ENCODE measurements around the gene TRIM38. TPM values are rescaled to one million over a fixed set of nuclear protein-coding genes. Genes with fewer than 3 reads are reported as not detected.

TRIM38 gene
- total RNA-seq, 4 donors from 2014 or later = 9.4 to 14.4 (median 9.9) TPM

- no peak for DNase-seq
- Histone ChIP-seq H3K27ac (no peak overlapping the region), H3K9me3 (no peaks in the 10 kb centered on the region), H3K36me3 (no peaks in the 10 kb centered on the region), H3K27me3 (no peaks in the 10 kb centered on the region), H3K4me3 (no peak overlapping the region), H3K4me1 (no peaks in the 10 kb centered on the region)
- in situ Hi-C loops (cut with MboI; ENCODE audit: low pct_ligation_motif_present in 1 of 4, low pct_unique_long_range_greater_than_20kb in 1 of 4, low sequenced_read_pairs in 3 of 4) = no loop called here
- intact Hi-C loops (cut with DNase I; ENCODE audit: low total_unique reads) = no loop called here
- WGBS, 2 donors (ENCODE audit: low coverage in 1 of 2) = 88 to 97% methylated on average over 2 of the region's 2 CpGs
- TF ChIP-seq POLR2AphosphoS5 (IDR thresholded peaks at IDR 0.05) (no peak), EP300 (IDR thresholded peaks at IDR 0.05; ENCODE audit: low read depth) (no peak), POLR2A (IDR thresholded peaks at IDR 0.05) (no peak), CTCF (IDR thresholded peaks at IDR 0.05) (no peak)
Measured at GRCh38 chr6:25952535-25952934, 10.1 kb upstream of the TRIM38 start.

- no peaks in the 10 kb centered on the region for H3K27me3 ChIP-seq
- no peaks in the 10 kb centered on the region for H3K36me3 ChIP-seq
- no peaks in the 10 kb centered on the region for H3K9me3 ChIP-seq
- no peaks in the 10 kb centered on the region for H3K4me1 ChIP-seq
- in situ Hi-C loops (cut with MboI; ENCODE audit: low pct_ligation_motif_present in 1 of 4, low pct_unique_long_range_greater_than_20kb in 1 of 4, low sequenced_read_pairs in 3 of 4) = no loop called here
- no peak overlapping the region for H3K27ac ChIP-seq
- 70 to 80% methylated on average over 2 to 3 of the region's 3 CpGs for WGBS, 2 donors (ENCODE audit: low coverage in 1 of 2)
- no peak overlapping the region for H3K4me3 ChIP-seq
- intact Hi-C loops (cut with DNase I; ENCODE audit: low total_unique reads) = no loop called here
- DNase-seq = no peak
- no peak for TF ChIP-seq POLR2AphosphoS5 (IDR thresholded peaks at IDR 0.05)
- TF ChIP-seq EP300 (IDR thresholded peaks at IDR 0.05; ENCODE audit: low read depth) = no peak
- TF ChIP-seq CTCF (IDR thresholded peaks at IDR 0.05) = no peak
- TF ChIP-seq POLR2A (IDR thresholded peaks at IDR 0.05) = no peak
Measured at GRCh38 chr6:25953733-25954132, 8.9 kb upstream of the TRIM38 start.

DNA sequence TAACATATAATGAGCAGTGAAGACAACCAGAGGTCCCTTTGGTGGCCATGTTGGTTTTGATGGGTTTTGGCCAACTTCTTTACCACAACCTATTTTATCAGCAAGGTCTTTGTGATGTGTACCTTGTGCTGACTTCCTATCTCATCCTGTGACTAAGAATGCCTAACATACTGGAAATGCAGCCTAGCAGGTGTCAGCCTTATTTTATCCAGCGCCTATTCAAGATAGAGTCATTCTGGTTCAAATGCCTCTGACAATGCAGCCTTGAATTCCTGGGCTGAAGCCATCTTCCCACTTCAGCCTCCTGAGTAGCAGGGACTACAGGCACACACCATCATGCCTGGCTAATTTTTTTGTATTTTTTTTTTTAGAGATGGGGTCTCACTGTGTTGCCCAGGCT, 7.8 kb upstream of the TRIM38 start:
- TF ChIP-seq CTCF (IDR thresholded peaks at IDR 0.05) = no peak
- no peak for TF ChIP-seq POLR2AphosphoS5 (IDR thresholded peaks at IDR 0.05)
- no peak for TF ChIP-seq POLR2A (IDR thresholded peaks at IDR 0.05)
- no peak for TF ChIP-seq EP300 (IDR thresholded peaks at IDR 0.05; ENCODE audit: low read depth)
- no peaks in the 10 kb centered on the region for H3K4me1 ChIP-seq
- in situ Hi-C loops (cut with MboI; ENCODE audit: low pct_ligation_motif_present in 1 of 4, low pct_unique_long_range_greater_than_20kb in 1 of 4, low sequenced_read_pairs in 3 of 4) (no loop called here), intact Hi-C loops (cut with DNase I; ENCODE audit: low total_unique reads) (no loop called here)
- 64% methylated on average over 1 of the region's 1 CpG; no CpG with 5 or more reads in 1 of the 2 donors for WGBS, 2 donors (ENCODE audit: low coverage in 1 of 2)
- no peaks in the 10 kb centered on the region for H3K9me3 ChIP-seq
- no peak overlapping the region for H3K27ac ChIP-seq
- H3K36me3 ChIP-seq = no peaks in the 10 kb centered on the region
- DNase-seq = no peak
- no peak overlapping the region for H3K4me3 ChIP-seq
- H3K27me3 ChIP-seq = no peaks in the 10 kb centered on the region

DNA sequence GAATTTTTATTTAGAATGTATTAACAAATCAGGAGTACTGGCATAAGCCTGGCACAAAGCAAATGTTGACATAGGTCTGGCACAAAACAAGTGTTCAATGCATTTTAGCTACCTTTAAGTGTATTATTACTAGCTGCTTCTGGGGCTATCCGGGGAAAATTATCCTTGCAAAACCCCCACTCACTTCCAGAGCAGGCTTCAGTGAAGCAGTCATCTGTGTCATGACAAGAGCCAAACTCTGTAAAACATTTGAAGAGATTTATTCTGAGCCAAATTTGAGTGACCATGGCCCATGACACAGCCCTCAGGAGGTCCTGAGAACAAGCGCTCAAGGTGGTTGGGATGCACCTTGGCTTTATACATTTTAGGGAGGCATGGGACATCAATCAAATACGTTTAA, 6.4 kb upstream of the TRIM38 start:
- WGBS, 2 donors (ENCODE audit: low coverage in 1 of 2) = 71 to 76% methylated on average over 2 to 3 of the region's 3 CpGs
- H3K9me3 ChIP-seq = no peaks in the 10 kb centered on the region
- DNase-seq = no peak
- in situ Hi-C loops (cut with MboI; ENCODE audit: low pct_ligation_motif_present in 1 of 4, low pct_unique_long_range_greater_than_20kb in 1 of 4, low sequenced_read_pairs in 3 of 4) = no loop called here
- TF ChIP-seq POLR2A (IDR thresholded peaks at IDR 0.05) (no peak), EP300 (IDR thresholded peaks at IDR 0.05; ENCODE audit: low read depth) (no peak), CTCF (IDR thresholded peaks at IDR 0.05) (no peak), POLR2AphosphoS5 (IDR thresholded peaks at IDR 0.05) (no peak)
- H3K27me3 ChIP-seq = no peaks in the 10 kb centered on the region
- no peaks in the 10 kb centered on the region for H3K4me1 ChIP-seq
- no peak overlapping the region for H3K27ac ChIP-seq
- no peaks in the 10 kb centered on the region for H3K36me3 ChIP-seq
- intact Hi-C loops (cut with DNase I; ENCODE audit: low total_unique reads) = no loop called here
- no peak overlapping the region for H3K4me3 ChIP-seq

All from transverse colon (tissue), 4 donors.